Left lung (tissue), 10 donors: ENCODE measurements around the gene TMEM168. TPM values are rescaled to one million over a fixed set of nuclear protein-coding genes. Genes with fewer than 3 reads are reported as not detected.

Source experiments
- ATAC-seq: fragments of 200-7000 bp; cut with Tn5 transposase; one replicate; pipeline ENCODE4 v1.9.1; 2020; ENCODE audit warnings: moderate library complexity
- DNase-seq, 4 donors: peaks; one replicate each; pipeline ENCODE4 v3.0.0-alpha.2; 2013 to 2020
- H3K27ac ChIP-seq, 2 donors: fragments of 200-600 bp; sonication (generic) in 1 of 2; one replicate each; pipeline versions ENCODE4 v1.5.0 to v1.8.0; 2020 to 2021
- H3K27me3 ChIP-seq, 2 donors: fragments of 200-600 bp; sonication (generic) in 1 of 2; one replicate each; pipeline versions ENCODE4 v1.5.0 to v1.8.0; 2020 to 2021
- H3K36me3 ChIP-seq, 2 donors: fragments of 200-600 bp; sonication (generic) in 1 of 2; one replicate each; pipeline versions ENCODE4 v1.5.0 to v1.8.0; 2020 to 2021
- H3K4me1 ChIP-seq, 2 donors: fragments of 200-600 bp; one replicate each; pipeline ENCODE4 v1.8.0; 2021
- H3K4me3 ChIP-seq, 2 donors: fragments of 200-600 bp; sonication (generic) in 1 of 2; one replicate each; pipeline versions ENCODE4 v1.5.0 to v1.8.0; 2020 to 2021; ENCODE audit warnings: mild to moderate bottlenecking in 1 of 2
- H3K9me3 ChIP-seq, 2 donors: fragments of 200-600 bp; sonication (generic) in 1 of 2; one replicate each; pipeline versions ENCODE4 v1.5.0 to v1.8.0; 2020 to 2021
- intact Hi-C, 2 donors: fragments of 100-400 bp; cut with DNase I; formaldehyde crosslinking; loops; one replicate each; pipeline versions ENCODE4 v1.11.2 to v1.14.2; 2022
- polyA plus RNA-seq, 6 donors: library from polyadenylated mRNA; unstranded; fragments of 120-200 nt; gene quantifications; one replicate each; pipeline ENCODE4 v1.2.1, GENCODE V29; 2013; ENCODE audit not compliant: insufficient read length in 6 of 6
- total RNA-seq, 2 donors: library from RNA; stranded (reverse); fragmentation: NEBNext Ultra II Directional; extraction: Animal tissue kit (Norgen Biotek cat#: 25700); gene quantifications; one replicate each; pipeline ENCODE4 v1.2.1, GENCODE V29; 2021
- TF ChIP-seq, protein P1 (sequence below), 2 donors: fragments of 200-600 bp; sonication (generic) in 1 of 2; IDR thresholded peaks; one replicate each; pipeline versions ENCODE4 v1.5.0 to v1.8.0; 2021; ENCODE audit warnings: antibody characterized with exemption in 2 of 2
- donor health status: DM: no; HTN: yes; CAD: no.
- donor health status: DM: no; HTN: no; CAD: no.

Gene TMEM168
- total and polyA plus RNA-seq, 8 donors, result 22.3 to 75.4 (median 67.4) TPM

- DNase-seq (no peak), ATAC-seq (no peak)
- Histone ChIP-seq H3K9me3 (peaks cover 0 to 25% of the 10 kb centered on the region in 2 donors), H3K27me3 (no peaks in the 10 kb centered on the region), H3K27ac (no peak overlapping the region), H3K4me1 (no peaks in the 10 kb centered on the region), H3K36me3 (peaks cover 0 to 47% of the 10 kb centered on the region in 2 donors), H3K4me3 (no peak overlapping the region)
- TF ChIP-seq, protein P1, sequence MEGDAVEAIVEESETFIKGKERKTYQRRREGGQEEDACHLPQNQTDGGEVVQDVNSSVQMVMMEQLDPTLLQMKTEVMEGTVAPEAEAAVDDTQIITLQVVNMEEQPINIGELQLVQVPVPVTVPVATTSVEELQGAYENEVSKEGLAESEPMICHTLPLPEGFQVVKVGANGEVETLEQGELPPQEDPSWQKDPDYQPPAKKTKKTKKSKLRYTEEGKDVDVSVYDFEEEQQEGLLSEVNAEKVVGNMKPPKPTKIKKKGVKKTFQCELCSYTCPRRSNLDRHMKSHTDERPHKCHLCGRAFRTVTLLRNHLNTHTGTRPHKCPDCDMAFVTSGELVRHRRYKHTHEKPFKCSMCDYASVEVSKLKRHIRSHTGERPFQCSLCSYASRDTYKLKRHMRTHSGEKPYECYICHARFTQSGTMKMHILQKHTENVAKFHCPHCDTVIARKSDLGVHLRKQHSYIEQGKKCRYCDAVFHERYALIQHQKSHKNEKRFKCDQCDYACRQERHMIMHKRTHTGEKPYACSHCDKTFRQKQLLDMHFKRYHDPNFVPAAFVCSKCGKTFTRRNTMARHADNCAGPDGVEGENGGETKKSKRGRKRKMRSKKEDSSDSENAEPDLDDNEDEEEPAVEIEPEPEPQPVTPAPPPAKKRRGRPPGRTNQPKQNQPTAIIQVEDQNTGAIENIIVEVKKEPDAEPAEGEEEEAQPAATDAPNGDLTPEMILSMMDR (IDR thresholded peaks at IDR 0.05), result no peak
- intact Hi-C loops, result no loop called here
Measured at GRCh38 chr7:112828696-112829095, 38.5 kb upstream of the TMEM168 start.

DNA sequence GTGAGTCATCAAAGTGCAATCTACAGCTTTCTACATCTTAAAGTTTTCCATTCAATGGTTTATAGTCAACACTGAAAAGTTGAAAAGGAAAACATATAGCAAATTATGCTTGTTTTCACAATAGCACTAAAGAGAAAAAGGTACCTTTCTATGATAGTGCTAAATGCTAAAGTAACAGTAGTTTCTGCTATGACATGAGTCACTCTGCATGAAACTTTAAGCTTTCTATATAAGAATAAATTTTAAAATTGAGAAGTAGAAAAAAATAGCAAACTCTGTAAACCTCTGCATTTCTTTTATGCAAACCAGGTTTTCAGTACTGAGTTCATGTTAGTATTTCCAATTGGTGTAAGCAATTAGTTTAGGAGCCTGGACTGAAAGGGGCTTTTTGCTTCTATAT is 31.2 kb upstream of the TMEM168 start:
- no peak for ATAC-seq
- Histone ChIP-seq H3K27ac (no peak overlapping the region), H3K27me3 (no peaks in the 10 kb centered on the region), H3K36me3 (peaks cover 0 to 20% of the 10 kb centered on the region in 2 donors), H3K9me3 (peaks cover 0 to 3% of the 10 kb centered on the region in 2 donors), H3K4me3 (no peak overlapping the region), H3K4me1 (no peaks in the 10 kb centered on the region)
- TF ChIP-seq, protein P1 (IDR thresholded peaks at IDR 0.05), result no peak
- intact Hi-C loops, result no loop called here
- DNase-seq, result no peak

GRCh38 chr7:112819536-112819935 is 29.3 kb upstream of the TMEM168 start:
- H3K36me3 ChIP-seq, result peaks cover 0 to 17% of the 10 kb centered on the region in 2 donors
- no peak overlapping the region for H3K4me3 ChIP-seq
- H3K9me3 ChIP-seq, result peaks cover 0 to 10% of the 10 kb centered on the region in 2 donors
- H3K27ac ChIP-seq, result no peak overlapping the region
- no peaks in the 10 kb centered on the region for H3K27me3 ChIP-seq
- ATAC-seq, result no peak
- no peaks in the 10 kb centered on the region for H3K4me1 ChIP-seq
- no peak for DNase-seq
- TF ChIP-seq, protein P1 (IDR thresholded peaks at IDR 0.05), result no peak
- intact Hi-C loops, result no loop called here

DNA sequence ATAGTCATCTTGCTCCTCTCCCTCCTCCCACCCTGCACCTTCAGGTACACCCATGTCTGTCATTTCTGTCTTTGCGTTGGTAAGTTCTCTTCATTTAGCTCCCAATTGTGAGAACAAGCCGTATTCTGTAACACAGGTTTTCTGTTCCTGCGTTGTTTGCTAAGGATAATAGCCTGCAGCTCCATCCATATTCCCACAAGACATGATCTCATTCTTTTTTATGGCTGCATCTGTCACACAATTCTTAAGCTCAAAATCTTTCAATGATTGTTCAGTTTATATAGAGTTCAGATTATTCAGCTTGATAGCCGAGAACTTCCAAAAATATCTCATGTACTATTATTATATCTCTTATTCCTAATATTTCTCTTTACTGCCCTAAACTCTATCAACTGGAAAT is 16.0 kb upstream of the TMEM168 start:
- Histone ChIP-seq H3K27ac (no peak overlapping the region), H3K9me3 (no peaks in the 10 kb centered on the region), H3K36me3 (no peaks in the 10 kb centered on the region), H3K27me3 (no peaks in the 10 kb centered on the region), H3K4me3 (no peak overlapping the region), H3K4me1 (no peaks in the 10 kb centered on the region)
- no peak for ATAC-seq
- intact Hi-C loops, result no loop called here
- no peak for DNase-seq
- TF ChIP-seq, protein P1 (IDR thresholded peaks at IDR 0.05), result no peak

GRCh38 chr7:112802406-112802805 is 12.2 kb upstream of the TMEM168 start:
- intact Hi-C loops, result no loop called here
- no peaks in the 10 kb centered on the region for H3K36me3 ChIP-seq
- H3K4me1 ChIP-seq, result no peaks in the 10 kb centered on the region
- TF ChIP-seq, protein P1 (IDR thresholded peaks at IDR 0.05), result no peak
- ATAC-seq (no peak), DNase-seq (no peak)
- H3K4me3 ChIP-seq, result no peak overlapping the region
- H3K27me3 ChIP-seq, result no peaks in the 10 kb centered on the region
- no peak overlapping the region for H3K27ac ChIP-seq
- H3K9me3 ChIP-seq, result no peaks in the 10 kb centered on the region
